ENCODE data around the gene SESN1. TPM values are rescaled to one million over a fixed set of nuclear protein-coding genes. Genes with fewer than 3 reads are reported as not detected.

The SESN1 gene
- total and polyA plus RNA-seq, 7 donors, result 15.1 to 176 (median 101) TPM

DNA sequence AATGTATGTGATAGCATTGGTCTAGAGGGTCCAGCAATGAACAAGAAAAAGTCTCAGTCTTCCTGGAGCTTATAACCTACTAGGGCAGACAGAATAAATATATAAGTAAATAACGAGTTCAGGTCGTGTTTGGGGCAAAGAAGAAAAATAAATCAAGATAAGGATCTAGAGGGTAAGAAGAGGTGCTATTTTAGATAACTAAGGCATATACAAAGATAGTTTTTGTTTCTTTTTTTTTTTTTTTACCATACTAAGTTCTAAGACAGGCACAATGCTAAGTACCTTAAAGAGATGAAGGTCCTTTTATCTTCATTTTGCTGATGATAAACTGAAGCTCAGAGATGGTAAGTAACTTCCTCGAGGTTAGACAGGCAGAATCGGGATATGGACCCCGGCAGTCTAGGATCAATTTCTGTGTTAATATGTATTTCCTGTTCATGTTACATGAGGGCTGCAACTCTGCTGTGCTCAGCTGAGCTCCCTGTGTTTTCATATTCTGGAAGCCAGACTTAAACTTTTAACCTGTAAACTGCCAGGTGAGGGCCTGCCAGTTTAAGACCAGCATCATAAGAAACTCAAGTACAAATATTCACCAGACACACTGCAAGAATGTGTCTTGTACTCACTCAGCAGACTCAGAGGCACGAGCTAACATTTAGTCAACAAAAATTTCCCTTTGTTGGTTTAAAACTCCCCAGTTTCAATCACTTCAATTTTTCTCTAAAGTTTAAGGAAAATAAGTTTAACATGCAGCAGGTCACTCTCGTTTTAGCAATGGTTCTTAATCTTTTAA, 23.3 kb downstream of the SESN1 start:
- no peak for ATAC-seq
- Histone ChIP-seq H3K27ac (peak overlapping the region; percentile 98), H3K36me3 (ENCODE audit: insufficient read depth in 1 of 2, low read depth in 1 of 2) (no peaks in the 10 kb centered on the region), H3K4me3 (no peak overlapping the region), H3K27me3 (ENCODE audit: insufficient read depth in 3 of 3, low read length in 2 of 3) (no peaks in the 10 kb centered on the region), H3K9me3 (no peaks in the 10 kb centered on the region), H3K4me1 (peaks cover 82% of the 10 kb centered on the region)
- 32 to 51% (median 35%) methylated on average over 7 of the region's 7 CpGs for WGBS, 3 donors
- intact Hi-C loops (cut with DNase I), result loop anchor here (5.0 to 10.0 kb wide), 6 partner anchors 64 to 529 kb away; no protein-coding TSS in a partner anchor
- TF ChIP-seq CTCF (IDR thresholded peaks at IDR 0.05), result no peak
- no peak for DNase-seq

DNA sequence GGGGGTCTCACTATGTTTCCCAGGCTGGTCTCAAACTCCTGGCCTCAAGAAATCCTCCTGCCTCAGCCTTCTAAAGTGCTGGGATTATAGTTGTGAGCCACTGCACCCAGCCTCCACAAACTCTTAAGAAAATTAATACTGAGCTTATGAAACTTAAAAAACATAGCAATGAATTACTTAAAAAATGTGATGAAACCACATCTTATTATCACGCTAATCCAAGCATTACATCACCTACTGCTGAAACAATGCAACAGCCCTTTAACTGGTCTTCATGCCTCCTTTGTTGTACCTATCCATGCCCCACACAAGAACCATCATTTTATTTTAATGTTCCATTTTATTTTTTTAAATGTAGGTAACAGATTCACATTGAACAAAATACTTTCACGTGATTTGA, 24.9 kb downstream of the SESN1 start:
- Histone ChIP-seq H3K27ac (peak overlapping the region; percentile 98), H3K4me1 (peaks cover 86% of the 10 kb centered on the region)
- intact Hi-C loops (cut with DNase I), result loop anchor here (5.0 to 10.0 kb wide), 6 partner anchors 62 to 527 kb away; no protein-coding TSS in a partner anchor

GRCh38 chr6:109062767-109063352, 31.8 kb downstream of the SESN1 start:
- ATAC-seq, result peak in 3 of 4 donors; percentile 51 to 56 (median 52)
- WGBS, 3 donors, result 48 to 70% (median 63%) methylated on average over 4 of the region's 4 CpGs

More for the DNA sequence above, 24.9 kb downstream of the SESN1 start:
- ATAC-seq (no peak), DNase-seq (no peak)
- Histone ChIP-seq H3K4me3 (no peak overlapping the region), H3K27me3 (ENCODE audit: insufficient read depth in 3 of 3, low read length in 2 of 3) (no peaks in the 10 kb centered on the region), H3K9me3 (no peaks in the 10 kb centered on the region), H3K36me3 (ENCODE audit: insufficient read depth in 1 of 2, low read depth in 1 of 2) (no peaks in the 10 kb centered on the region)
- TF ChIP-seq CTCF (IDR thresholded peaks at IDR 0.05), result no peak
- WGBS, 3 donors, result 71 to 80% (median 74%) methylated on average over 2 of the region's 2 CpGs

DNA sequence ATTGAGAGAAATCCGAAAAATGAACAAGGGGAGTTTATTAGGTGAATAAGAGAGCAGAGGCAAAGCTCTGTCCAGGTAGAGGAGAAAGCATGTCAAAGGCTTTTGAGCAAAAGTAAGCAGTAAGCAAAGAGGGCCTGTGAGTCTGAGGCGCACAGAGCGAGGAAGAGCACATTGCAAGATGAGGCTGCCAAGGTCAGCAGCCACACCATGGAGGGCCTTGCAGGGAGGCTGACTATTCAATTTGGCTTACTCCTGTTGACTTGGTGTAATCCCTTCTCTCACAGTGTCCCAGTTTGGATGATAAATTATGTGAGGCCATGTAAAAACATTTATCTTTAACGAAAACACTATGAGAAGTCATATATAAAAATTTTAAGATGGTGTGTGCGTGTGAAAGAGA, 32.4 kb downstream of the SESN1 start:
- WGBS, 3 donors, result 69 to 85% (median 77%) methylated on average over 5 of the region's 5 CpGs
- ATAC-seq (peak; percentile 39 to 78 (median 71)), DNase-seq (peak in 1 of 2 donors; percentile 56)
- intact Hi-C loops (cut with DNase I), result no loop called here
- H3K9me3 ChIP-seq, result no peaks in the 10 kb centered on the region
- no peaks in the 10 kb centered on the region for H3K27me3 ChIP-seq (ENCODE audit: insufficient read depth in 3 of 3, low read length in 2 of 3)
- H3K4me3 ChIP-seq, result no peak overlapping the region
- no peak for TF ChIP-seq CTCF (IDR thresholded peaks at IDR 0.05)
- peaks cover 67% of the 10 kb centered on the region for H3K4me1 ChIP-seq
- H3K36me3 ChIP-seq (ENCODE audit: insufficient read depth in 1 of 2, low read depth in 1 of 2), result peaks cover 0 to 3% of the 10 kb centered on the region in 2 donors
- peak overlapping the region; percentile 77 for H3K27ac ChIP-seq

More at GRCh38 chr6:109062767-109063352, 31.8 kb downstream of the SESN1 start:
- no peaks in the 10 kb centered on the region for H3K9me3 ChIP-seq
- no peaks in the 10 kb centered on the region for H3K27me3 ChIP-seq (ENCODE audit: insufficient read depth in 3 of 3, low read length in 2 of 3)
- TF ChIP-seq CTCF (IDR thresholded peaks at IDR 0.05), result no peak
- H3K4me3 ChIP-seq, result peak overlapping the region; percentile 14
- no peaks in the 10 kb centered on the region for H3K36me3 ChIP-seq (ENCODE audit: insufficient read depth in 1 of 2, low read depth in 1 of 2)
- DNase-seq, result no peak
- intact Hi-C loops (cut with DNase I), result no loop called here
- H3K4me1 ChIP-seq, result peaks cover 69% of the 10 kb centered on the region
- H3K27ac ChIP-seq, result peak overlapping the region; percentile 77
